Measurements from ENCODE around the gene CHCHD2. TPM values are rescaled to one million over a fixed set of nuclear protein-coding genes. Genes with fewer than 3 reads are reported as not detected.

CHCHD2 gene
- total RNA-seq, 1 donor from 2014 or later, result 64.1 TPM

- Histone ChIP-seq H4K20me1 (ENCODE audit: low read depth) (peaks cover 36% of the 10 kb centered on the region), H3K4me3 (no peak overlapping the region), H3K36me3 (peaks cover 36% of the 10 kb centered on the region), H3K79me2 (ENCODE audit: low read depth) (peaks cover 95% of the 10 kb centered on the region), H2AFZ (replicated peaks) (no peak overlapping the region), H3K27me3 (no peaks in the 10 kb centered on the region), H3K9ac (no peak overlapping the region), H3K9me3 (ENCODE audit: low read depth) (no peaks in the 10 kb centered on the region), H3F3A (ENCODE audit: low read depth) (peaks cover 46% of the 10 kb centered on the region), H3K4me2 (peak overlapping the region; percentile 4), H3K4me1 (peaks cover 16% of the 10 kb centered on the region), H3K27ac (no peak overlapping the region)
- Mint-ChIP-seq H3K36me3 (peaks cover 24% of the 10 kb centered on the region), H3K27me3 (ENCODE audit: insufficient read depth, low read depth) (peaks cover 5% of the 10 kb centered on the region), H3K4me1 (peaks cover 27% of the 10 kb centered on the region), H3K4me3 (peak overlapping the region; percentile 62), H3K27ac (no peak overlapping the region), H3K9me3 (no peaks in the 10 kb centered on the region)
- TF ChIP-seq EZH2phosphoT487 (IDR thresholded peaks at IDR 0.05) (no peak), EZH2 (IDR thresholded peaks at IDR 0.05) (no peak)
- TF ChIP-seq, protein P1, sequence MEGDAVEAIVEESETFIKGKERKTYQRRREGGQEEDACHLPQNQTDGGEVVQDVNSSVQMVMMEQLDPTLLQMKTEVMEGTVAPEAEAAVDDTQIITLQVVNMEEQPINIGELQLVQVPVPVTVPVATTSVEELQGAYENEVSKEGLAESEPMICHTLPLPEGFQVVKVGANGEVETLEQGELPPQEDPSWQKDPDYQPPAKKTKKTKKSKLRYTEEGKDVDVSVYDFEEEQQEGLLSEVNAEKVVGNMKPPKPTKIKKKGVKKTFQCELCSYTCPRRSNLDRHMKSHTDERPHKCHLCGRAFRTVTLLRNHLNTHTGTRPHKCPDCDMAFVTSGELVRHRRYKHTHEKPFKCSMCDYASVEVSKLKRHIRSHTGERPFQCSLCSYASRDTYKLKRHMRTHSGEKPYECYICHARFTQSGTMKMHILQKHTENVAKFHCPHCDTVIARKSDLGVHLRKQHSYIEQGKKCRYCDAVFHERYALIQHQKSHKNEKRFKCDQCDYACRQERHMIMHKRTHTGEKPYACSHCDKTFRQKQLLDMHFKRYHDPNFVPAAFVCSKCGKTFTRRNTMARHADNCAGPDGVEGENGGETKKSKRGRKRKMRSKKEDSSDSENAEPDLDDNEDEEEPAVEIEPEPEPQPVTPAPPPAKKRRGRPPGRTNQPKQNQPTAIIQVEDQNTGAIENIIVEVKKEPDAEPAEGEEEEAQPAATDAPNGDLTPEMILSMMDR (IDR thresholded peaks at IDR 0.05), result no peak
- DNase-seq (ENCODE audit: low spot score), result no peak
Measured at GRCh38 chr7:56053993-56054392, 52.3 kb downstream of the CHCHD2 start.

DNA sequence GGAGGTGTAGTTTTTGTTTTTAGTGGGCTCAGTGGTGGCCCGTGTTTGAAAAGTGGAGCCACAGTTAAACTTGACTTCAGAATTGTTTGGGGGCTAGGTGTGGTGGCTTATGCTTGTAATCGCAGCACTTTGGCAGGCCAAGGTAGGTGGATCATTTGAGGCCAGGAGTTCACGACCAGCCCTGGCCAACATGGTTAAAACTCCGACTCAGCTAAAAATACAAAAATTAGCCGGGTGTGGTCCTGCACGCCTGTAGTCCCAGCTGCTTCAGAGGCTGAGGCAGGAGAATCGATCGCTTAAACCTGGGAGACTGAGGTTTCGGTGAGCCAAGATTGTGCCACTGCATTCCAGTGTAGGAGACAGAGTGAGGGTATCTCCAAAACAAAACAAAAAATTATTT is 52.9 kb downstream of the CHCHD2 start:
- Mint-ChIP-seq H3K27ac (no peak overlapping the region), H3K27me3 (ENCODE audit: insufficient read depth, low read depth) (peaks cover 5% of the 10 kb centered on the region), H3K4me3 (peak overlapping the region; percentile 96), H3K9me3 (no peaks in the 10 kb centered on the region), H3K4me1 (peaks cover 30% of the 10 kb centered on the region), H3K36me3 (peaks cover 22% of the 10 kb centered on the region)
- Histone ChIP-seq H3K9ac (no peak overlapping the region), H2AFZ (replicated peaks) (no peak overlapping the region), H3K4me1 (peaks cover 16% of the 10 kb centered on the region), H3K36me3 (peaks cover 31% of the 10 kb centered on the region), H3F3A (ENCODE audit: low read depth) (peaks cover 42% of the 10 kb centered on the region), H3K27me3 (no peaks in the 10 kb centered on the region), H3K4me3 (peak overlapping the region; percentile 76), H3K9me3 (ENCODE audit: low read depth) (no peaks in the 10 kb centered on the region), H3K4me2 (peak overlapping the region; percentile 100), H3K79me2 (ENCODE audit: low read depth) (peaks cover 95% of the 10 kb centered on the region), H4K20me1 (ENCODE audit: low read depth) (peaks cover 36% of the 10 kb centered on the region), H3K27ac (no peak overlapping the region)
- TF ChIP-seq EZH2 (IDR thresholded peaks at IDR 0.05) (no peak), EZH2phosphoT487 (IDR thresholded peaks at IDR 0.05) (no peak)
- TF ChIP-seq, protein P1 (IDR thresholded peaks at IDR 0.05), result no peak
- no peak for DNase-seq (ENCODE audit: low spot score)

Small RNA genes lying within 50 kb of the gene (small RNA-seq; reads per million reads assigned to genes)
- 0.11 reads per million for gene SNORA15
- gene SNORA22B, result 0.84 reads per million, percentile 74 among the genes with 10 or more reads in this experiment

Other genes with a start within 250 kb of the CHCHD2 start
- gene SEPTIN14, start 243.7 kb downstream of the CHCHD2 start, total RNA-seq (ENCODE audit: low replicate concordance), result not detected in 2 replicates
- gene ZNF713, start 219.0 kb downstream of the CHCHD2 start, total RNA-seq (ENCODE audit: low replicate concordance), result 4.6 and 7.4 TPM in 2 replicates
- gene MRPS17, start 154.6 kb downstream of the CHCHD2 start, total RNA-seq (ENCODE audit: low replicate concordance), result 9.8 and 15.3 TPM in 2 replicates
- gene NIPSNAP2, start 141.9 kb downstream of the CHCHD2 start, total RNA-seq (ENCODE audit: low replicate concordance), result 69.0 and 80.6 TPM in 2 replicates
- gene PSPH, start 55.0 kb downstream of the CHCHD2 start, total RNA-seq (ENCODE audit: low replicate concordance), result 54.9 and 72.2 TPM in 2 replicates
- 255 and 349 TPM in 2 replicates for gene CCT6A, start 54.7 kb downstream of the CHCHD2 start, total RNA-seq (ENCODE audit: low replicate concordance)
- 76.1 and 109 TPM in 2 replicates for gene SUMF2, start 42.2 kb downstream of the CHCHD2 start, total RNA-seq (ENCODE audit: low replicate concordance)
- not detected in 2 replicates for gene PHKG1, start 13.5 kb downstream of the CHCHD2 start, total RNA-seq (ENCODE audit: low replicate concordance)
- not detected in 2 replicates for gene NUPR2, start 9.9 kb upstream of the CHCHD2 start, total RNA-seq (ENCODE audit: low replicate concordance)

Data from neural progenitor cell (in vitro differentiated cells).